NCI-H774 (cell line): ENCODE results near the gene TRIM7.
A peak's percentile ranks its signal among the peaks of the same experiment; 100 is the strongest.

Experiments
- DNase-seq: peaks from one replicate; lab custom pipeline; 2025; lab: John Stamatoyannopoulos, UW

TRIM7 gene

DNA sequence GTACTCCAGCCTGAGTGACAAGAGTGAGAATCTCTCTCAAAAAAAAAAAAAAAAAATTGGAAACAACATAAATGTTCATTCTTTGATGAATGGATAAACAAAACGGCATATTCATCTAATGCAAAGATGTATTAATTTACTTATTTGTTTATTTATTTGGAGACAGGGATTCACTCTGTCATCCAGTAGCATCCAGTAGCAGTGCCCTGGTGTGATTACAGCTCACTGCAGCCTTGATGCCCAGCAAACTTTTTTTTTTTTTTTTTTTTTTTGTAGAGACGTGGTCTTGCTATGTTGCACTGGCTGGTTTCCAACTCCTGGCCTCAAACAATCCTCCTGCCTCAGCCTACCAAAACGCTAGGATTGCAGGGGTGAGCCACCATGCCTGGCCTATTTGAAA lies 33.2 kb downstream of the TRIM7 start:
- no peak for DNase-seq

DNA sequence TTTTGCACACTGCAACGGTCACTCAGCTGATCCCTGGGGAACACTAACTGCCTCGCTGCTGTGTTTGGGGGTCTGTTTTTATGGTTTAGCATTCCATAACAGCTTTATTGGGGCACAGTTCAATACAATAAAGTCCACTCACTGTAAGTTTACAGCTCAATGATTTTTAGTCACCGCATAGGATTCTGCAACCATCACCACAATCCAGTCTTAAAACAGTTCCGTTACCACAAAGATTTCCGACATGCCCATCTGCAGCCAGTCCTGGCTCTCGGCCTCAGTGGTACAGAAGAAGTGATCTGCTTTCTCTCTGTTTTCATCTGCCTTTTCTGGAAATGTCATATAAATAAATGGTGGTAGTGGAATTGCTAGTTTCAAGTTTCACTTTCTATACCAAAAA lies 34.0 kb downstream of the TRIM7 start:
- no peak for DNase-seq

DNA sequence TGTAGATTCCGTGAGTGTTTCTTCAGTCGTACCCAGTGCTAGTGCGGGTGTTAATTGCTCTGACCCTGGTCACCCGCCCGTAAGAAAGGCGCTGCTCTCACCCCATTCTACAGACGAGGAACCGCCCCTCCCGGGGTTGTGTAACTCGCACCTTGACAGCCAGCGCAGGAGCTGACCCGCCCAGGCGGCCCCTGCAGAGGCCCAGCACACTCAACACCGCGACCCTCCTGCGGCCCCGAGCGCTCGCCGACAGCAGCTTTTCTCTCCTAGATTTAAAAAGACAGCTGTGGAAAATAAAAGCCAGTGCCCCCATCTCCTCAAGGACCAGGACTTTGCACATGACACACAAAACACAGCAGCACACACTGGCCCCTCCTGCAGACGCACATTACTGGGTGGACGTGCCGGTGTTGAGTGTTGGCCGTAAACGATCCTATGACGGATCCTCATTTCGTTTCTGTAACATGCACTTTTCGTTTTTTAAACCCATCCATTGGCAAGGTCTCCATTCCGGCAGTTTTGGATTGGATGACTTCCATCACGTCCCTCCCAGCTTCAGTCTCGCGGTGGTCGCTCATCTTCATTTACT lies 34.7 kb downstream of the TRIM7 start:
- DNase-seq = no peak

DNA sequence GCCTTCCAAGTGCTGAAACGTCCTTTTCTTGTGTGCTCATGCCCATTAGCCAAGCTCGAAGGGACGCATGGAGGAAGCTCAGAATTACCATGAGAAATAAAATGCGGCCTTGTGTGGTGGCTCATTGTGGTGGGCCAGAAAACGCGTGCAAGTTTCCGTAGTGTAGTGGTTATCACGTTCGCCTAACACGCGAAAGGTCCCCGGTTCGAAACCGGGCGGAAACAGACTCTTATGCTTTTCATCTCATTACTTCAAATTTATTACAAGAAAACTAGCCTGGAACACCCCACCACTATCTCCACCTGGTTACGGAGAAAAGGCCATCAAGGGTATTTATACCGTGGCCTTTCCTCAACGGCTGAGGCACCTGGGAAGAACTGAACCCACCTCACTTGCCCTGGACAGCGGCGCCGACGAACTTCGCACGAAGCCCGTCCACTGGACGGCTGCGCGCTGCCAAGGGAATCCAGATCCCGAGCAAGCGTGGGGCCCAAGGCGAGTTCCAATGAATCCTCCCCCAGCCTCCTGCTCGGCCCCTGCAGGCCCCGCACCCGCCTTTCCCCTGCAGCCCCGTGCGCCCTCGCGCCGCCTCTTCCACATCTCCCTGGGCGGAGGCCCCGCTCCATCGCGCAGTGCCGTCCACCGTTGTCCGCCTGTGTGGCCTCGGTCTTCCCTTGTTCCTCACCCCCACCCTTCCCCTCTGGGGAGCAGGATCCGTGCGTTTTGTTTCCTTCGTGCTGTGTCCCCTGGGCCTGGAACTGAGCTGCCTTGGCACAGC lies 35.3 kb downstream of the TRIM7 start:
- peak; percentile 62 for DNase-seq

DNA sequence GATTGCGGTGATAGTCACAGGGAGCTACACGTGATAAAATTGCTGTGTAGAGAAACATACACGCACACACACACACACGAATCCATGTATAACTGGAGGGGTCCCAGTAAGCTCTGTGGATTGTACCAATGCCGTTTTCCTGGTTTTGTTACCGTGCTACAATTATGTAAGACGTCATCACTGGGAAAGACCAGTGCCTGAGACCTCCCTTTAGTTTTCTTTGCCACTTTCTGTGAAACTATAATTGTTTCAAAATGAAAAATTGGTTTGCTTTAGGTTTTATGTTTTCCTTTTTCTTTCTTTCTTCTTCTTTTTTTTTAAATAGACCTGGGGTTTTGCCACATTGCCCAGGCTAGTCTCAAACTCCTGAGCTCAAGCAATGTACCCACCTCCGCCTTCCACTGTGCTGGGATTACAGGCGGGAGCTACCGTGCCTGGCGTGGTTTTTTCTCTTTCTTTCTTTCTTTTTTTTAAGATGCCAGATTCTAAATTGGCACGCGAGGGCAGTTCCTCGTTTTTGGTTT lies 36.3 kb downstream of the TRIM7 start:
- DNase-seq = no peak

DNA sequence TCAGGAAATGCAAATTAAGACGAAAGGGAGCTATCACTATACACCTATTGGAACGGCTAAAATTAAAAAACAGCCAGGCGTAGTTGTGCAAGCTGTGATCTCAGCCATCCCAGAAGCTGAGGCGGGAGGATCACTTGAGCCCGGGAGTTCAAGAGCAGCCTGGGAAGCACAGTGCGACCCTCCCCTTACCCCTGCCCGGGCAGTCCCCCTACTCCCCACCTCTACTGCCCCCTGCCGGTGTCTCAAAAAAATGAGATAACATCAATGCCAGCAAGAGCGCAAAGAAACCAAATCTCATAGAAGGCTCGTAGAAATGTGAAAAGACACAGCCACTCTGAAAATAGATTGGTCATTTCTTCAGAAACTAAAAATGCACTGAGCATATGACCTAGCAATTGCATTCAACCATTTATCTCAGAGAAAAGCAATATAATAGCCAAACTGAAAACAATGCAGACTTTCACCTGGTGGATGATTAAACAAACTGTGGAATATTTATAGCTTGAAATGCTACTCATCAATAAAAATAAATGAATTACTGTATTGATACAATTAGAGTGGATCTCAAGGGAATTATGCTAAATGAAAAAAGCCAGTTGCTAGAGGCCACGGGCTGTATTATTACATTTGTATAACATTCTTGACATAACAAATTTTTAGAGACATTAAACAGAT lies 37.0 kb downstream of the TRIM7 start:
- no peak for DNase-seq

DNA sequence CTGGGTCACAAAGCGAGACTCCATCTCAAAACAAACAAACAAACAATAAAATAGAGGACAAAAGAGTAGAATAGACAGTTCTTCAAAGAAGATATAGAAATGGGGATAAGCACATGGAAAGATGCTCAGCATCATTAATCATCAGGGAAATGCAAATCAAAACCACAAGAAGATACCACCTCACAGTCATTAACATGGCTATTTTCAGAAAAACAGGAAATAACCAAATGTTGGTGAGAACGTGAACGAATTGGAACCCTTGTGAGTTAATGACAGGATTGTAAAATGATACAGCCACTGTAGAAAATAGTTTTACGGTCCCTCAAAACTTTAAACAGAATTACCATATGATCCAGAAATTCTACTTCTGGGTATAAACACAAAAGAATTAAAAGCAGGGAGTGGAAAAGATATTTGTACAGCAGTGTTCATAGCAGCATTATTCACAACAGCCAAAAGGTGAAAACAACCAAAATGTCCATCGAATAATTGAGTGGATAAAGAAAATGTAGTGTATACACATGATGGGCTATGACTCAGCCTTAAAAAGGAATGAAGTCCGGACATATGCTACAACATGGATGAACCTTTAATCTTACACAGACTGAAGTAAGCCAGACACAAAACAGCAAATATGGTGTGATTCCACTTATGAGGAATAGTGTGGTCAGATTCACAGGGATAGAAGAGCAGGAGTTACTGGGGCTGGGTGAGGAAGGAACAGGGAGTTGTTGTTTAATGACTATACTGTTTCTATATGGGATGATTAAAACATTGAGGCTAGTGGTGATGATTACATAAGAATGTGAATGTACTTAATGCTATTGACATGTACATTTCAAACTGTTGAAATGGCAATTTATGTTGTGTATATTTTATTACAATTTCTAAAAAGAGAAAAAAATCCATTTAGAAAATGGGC lies 37.9 kb downstream of the TRIM7 start:
- no peak for DNase-seq

DNA sequence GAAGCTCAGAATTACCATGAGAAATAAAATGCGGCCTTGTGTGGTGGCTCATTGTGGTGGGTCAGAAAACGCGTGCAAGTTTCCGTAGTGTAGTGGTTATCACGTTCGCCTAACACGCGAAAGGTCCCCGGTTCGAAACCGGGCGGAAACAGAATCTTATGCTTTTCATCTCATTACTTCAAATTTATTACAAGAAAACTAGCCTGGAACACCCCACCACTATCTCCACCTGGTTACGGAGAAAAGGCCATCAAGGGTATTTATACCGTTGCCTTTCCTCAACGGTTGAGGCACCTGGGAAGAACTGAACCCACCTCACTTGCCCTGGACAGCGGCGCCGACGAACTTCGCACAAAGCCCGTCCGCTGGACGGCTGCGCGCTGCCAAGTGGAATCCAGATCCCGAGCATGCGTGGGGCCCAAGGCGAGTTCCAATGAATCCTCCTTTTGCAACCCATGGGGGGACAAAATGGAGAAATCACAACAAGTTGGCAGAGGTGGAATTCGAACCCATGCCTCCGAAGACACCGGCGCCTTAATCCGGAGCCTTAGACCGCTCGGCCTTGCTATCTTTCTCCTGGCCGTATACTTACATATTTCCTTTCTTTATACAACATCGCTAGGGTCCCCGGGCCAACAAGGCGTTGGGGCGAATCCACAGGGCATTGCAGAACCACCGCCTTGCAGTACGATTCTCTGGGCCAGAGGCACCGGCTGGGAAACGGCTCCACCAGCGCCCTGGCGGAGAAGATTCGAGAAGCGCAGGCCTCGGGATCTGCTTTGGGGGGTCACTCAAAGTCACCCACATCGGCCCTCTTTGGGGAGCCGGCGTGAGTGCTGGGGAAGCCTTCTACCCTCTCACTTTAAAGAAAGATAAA lies 40.7 kb downstream of the TRIM7 start:
- DNase-seq = no peak

DNA sequence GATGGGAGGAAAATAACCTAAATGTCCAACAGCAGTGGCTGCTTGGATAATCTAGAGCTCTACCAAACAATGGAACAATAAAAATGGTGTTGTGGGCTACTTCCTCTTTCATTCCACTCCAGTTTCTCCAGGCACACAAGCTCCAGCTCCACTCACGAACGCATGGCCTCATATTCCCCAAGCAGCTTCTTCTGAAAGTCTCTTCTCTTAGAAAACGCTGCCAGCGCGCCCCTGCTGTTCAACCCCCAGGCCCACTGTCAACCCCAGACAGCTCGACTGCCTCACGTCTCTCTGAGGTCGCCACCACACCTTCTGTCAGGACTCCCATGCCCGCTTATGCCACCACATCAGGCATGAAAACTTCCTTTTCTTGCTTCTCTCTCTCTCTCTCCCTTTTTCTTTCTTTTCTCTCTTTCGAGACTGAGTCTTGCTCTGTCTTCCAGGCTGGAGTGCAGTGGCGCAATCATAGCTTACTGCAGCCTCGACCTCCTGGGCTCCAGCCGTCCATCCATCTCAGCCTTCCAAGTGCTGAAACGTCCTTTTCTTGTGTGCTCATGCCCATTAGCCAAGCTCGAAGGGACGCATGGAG lies 41.4 kb downstream of the TRIM7 start:
- DNase-seq = no peak

DNA sequence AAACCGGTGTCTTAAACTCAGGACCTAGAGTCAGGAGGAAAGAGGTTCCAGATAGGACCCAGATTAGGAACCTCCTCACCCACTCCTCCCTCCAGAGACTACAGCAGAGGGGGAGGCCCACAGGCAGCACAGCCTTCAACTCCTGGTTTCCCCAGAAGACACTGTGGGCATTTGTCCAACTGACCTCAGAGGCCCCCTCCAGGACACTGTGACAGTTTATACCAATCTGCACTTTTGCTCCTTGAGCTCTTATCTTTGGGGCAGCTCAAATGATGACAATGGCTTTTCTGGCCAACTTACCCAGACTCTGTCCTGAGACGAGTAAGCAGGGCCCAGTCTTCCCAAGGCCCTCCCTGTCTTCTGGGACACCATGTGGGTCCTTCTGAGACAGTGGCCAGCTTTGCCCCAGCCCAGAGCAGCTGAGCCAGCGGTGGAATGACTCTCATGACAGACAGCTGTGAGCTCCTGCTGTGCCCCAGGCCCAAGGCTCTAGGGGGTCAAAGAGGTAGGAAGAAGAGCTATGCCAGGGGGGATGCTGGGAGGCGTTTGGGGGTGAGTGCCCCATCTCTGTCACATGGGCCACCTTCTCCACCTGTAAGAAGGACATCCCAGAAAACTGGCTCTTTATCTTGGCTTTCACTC lies 43.3 kb downstream of the TRIM7 start:
- no peak for DNase-seq

DNA sequence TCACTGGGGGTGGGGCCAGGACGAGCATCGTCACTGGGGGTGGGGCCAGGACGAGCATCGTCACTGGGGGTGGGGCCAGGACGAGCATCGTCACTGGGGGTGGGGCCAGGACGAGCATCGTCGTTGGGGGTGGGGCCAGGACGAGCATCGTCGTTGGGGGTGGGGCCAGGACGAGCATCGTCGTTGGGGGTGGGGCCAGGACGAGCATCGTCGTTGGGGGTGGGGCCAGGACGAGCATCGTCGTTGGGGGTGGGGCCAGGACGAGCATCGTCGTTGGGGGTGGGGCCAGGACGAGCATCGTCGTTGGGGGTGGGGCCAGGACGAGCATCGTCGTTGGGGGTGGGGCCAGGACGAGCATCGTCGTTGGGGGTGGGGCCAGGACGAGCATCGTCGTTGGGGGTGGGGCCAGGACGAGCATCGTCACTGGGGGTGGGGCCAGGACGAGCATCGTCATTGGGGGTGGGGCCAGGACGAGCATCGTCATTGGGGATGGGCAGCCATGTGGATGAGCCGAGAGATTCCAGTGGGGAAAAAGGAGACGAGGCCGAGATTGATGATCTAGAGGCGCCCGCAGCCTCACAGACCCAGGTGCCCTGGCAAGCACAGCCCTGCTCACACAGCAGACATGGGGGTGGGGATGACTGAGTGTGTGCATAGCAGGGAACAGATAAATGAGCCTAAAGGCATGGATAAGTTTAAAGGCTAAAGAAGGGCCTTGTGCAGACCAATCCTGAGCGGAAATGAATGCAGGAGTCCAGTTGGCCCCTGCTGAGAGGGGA lies 44.1 kb downstream of the TRIM7 start:
- DNase-seq = peak; percentile 47

DNA sequence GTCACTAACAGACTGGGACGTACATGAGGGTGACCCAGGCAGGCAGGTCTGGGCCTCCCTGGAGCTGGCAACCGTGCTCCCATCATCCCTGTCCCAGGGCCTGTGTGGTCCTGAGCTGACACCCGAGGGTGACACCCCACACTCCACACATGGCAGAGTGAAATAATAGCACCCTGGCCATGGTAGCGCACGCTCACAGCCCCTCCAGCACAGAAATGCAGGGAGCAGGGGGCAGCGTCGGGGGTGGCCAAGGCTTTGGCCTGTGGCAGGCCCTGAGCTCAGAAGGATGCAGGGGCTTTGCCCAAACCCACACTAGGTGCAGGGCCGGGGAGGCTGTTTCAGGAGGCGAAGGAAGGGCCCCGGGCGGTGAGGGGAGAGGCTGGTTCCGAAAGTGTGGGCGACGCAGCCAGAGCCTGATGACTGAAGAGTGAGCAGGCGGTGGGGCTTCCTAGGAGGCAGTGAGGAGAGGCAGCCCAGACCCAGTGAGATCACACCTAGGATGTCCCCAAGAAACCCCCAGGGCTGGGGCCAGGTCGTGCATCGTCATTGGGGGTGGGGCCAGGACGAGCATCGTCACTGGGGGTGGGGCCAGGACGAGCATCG lies 44.7 kb downstream of the TRIM7 start:
- no peak for DNase-seq

DNA sequence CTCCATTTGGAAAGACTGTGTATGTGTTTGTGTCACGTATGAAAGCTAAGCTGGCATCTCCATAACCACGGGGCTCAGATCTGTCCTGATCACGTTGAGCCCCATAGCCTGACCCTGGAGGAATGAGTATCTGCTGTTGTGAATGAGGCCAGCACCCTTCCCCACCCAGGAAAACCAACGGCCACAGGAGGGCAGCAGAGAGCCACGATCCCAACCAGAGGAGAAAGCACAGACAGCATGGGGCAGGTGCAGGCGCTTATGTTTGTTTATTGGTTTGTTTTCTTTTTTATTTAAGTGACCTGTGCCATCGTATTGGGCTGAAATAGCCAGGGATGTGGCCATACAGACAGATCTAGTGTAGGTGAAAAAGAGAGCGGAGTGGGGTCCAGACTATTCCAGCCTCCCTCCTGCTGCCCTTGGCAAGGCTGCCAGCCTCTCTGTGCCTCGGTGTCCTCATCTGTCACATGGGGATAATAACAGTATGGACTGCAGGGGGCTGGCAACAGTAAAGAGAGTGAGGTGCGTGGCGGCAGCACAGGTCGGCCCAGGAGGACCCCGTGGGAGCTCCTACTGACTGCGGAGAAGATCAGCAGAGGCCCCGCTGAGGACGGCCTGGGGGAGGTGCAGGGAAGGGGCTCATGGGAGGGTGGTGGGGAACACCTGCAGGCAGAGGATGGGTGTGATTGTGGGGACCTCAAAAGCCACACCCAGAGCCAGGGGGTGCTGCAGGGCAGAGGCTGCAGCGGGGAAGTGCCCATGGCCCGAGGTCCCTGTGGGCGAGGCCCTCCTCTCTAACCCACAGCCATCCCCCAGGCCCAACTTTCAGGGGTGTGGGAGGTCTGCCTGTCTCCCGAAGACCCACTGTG lies 45.5 kb downstream of the TRIM7 start:
- DNase-seq = peak; percentile 85

DNA sequence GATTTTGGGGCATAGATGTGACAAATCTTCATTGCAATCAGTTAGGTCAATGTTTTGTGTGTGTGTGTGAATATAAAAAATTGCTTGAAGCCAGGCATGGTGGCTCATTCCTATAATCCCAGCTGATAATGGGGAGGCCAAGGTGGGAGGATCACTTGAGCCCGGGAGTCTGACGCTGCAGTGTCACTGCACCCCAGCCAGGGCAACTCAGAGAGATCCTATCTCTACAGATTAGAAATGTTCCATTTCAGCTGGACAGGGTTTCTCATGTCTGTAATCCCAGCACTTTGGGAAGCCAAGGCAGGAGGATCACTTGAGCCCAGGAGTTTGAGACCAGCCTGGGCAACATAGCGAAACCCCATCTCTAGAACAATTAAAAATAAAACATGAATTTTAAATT lies 46.1 kb downstream of the TRIM7 start:
- no peak for DNase-seq

DNA sequence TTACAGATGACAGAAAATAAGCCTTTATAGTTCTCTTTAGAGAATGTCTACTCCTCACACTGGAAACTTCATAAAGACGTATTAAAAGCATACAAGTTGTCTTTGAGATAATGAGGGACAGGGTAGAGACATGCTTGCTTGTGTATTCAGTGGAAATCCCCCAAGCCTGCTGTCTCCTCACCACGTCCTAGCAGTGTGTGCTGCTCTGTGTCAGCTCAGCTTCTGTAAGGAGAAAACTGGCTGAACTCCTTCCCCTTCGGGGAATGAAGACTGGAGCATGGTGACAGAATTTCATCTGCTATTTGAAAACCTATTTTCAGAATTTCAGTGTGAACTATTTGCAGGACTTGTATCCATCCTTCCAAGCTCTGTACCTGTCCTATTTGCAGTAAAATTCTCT lies 48.2 kb downstream of the TRIM7 start:
- no peak for DNase-seq

DNA sequence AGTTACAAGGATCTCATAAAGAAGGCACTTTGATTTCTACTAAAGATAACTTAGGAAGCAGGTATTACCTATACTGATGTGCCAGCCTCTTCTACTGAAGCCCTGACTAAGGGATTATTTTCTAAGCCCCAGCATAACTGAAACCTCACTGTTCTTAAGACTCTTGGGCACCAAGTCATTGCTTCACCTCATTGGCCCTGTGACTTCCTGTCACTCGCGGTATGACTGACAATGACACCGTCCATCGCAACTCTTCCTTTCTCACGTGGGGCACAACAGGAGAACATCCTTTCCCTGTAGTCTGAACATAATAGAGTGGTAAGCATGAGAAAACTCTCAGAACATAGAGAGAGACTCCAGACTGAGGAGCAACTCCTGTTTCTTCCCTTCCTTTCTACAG lies 51.2 kb downstream of the TRIM7 start:
- no peak for DNase-seq

DNA sequence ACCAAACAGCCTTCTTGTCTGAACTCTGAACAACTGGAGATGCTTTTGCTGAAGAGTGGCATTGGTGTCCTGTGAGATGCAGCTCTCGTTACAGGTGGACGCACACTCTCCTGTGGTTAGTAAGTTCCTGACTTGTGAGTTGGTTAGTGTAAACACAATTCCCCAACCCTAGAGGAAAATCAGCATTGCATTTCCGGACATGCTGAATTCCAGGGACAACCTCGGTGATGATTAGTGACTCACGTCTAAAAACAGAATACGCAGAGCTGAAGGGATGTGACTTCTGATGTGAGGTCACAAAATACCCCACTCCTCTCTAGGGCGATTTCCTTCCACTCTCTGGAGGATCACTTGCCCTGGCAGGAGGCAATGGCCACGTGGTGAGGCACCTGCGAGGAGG lies 52.6 kb downstream of the TRIM7 start:
- DNase-seq = no peak

DNA sequence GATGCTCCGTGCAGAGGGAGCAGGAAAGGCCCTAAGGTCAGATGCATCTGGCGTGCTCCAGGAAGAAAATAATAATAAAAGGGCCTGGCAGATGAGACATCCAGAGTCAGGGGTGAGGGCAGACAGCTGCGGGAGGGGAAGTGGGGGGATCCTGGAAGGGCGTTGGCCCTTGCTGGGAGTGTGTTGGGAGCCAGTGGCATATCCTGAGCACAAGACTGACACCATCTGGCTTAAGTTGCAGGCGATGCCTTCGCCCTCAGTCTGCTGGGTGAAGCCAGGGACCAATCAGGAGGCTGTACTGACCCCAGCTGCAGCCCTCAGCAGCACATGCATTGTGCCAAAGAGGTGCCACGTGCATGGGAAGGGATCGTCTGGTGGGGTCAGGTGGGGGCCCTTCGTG lies 53.9 kb downstream of the TRIM7 start:
- no peak for DNase-seq
